Suppressor macrophage treated with lipopolysaccharide for 4 hours (primary cell): ENCODE measurements around the gene GRSF1.
"Not testable (repeated sequence)": the region's sequence is repeated elsewhere in the genome, so short reads cannot be mapped to it uniquely, and the experiment has no call there.

Experiments
- DNase-seq: peaks from one replicate; pipeline ENCODE4 v3.0.0-alpha.2; 2020

Gene GRSF1

DNA sequence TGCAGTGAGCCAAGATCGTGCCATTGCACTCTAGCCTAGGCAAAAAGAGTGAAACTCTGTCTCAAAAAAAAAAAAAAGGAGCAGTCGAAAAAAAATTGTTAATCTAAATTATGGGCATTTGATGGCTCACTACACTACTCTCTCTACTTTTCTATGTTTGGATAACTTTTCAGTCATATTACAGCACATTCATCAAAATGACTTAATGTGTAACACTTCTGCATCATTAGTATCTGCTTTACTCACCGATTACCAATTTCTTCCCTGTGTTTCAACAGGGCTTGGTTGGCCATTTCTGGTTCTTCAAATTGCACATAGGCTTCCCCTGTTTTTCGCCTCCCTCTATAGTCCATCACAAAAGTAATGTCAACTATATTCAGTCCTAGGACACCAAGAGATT lies 8.4 kb downstream of the GRSF1 start:
- no peak for DNase-seq

DNA sequence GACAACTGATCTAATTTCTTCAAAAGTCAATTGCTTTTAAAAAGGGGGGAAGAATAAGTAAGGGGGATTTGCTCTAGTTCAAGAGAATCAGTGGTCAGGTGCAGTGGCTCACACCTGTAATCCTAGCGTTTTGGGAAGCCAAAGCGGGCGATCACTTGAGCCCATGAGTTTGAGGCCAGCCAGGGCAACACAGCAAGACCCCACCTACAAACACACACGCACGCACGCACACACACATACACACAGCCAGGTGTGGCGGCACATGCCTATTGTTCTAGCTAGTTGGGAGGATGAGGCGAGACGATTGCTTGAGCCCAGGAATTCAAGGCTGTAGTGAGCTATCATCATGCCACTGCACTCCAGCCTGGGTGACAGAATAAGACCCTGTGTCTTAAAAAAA lies 9.6 kb downstream of the GRSF1 start:
- no peak for DNase-seq

DNA sequence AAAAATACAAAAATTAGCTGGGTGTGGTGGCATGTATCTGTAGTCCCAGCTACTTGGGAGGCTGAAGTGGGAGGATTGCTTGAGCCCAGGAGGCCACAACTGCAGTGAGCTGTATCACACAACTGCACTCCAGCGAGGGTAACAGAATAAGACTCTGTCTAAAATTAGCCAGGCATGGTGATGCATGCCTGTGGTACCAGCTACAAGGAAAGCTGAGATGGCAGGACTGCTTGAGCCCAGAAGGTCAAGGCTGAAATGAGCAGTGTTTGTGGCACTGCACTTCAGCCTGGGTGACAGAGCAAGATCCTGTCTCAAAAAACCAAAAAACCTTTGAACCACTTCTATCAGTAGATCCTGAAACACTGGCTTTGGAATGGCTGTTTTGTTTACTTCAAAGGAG lies 10.2 kb downstream of the GRSF1 start:
- DNase-seq = no peak

DNA sequence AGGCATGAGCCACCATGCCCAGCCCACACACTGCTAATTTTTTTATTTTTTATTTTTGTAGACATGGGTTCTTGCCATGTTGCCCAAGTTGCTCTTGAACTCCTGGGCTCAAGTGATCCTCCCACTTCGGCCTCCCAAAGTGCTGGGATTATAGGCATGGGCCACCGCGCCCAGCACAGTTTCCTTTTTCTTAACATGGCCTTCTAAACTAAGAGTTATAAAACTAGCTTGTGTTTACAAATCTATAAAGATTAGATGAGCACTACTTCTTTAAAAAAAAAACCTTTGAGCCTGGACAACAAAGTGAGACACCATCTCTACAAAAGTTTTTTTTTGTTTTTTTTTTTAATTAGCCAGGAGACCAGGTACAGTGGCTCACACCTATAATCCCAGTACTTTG lies 10.7 kb downstream of the GRSF1 start:
- DNase-seq = no peak

DNA sequence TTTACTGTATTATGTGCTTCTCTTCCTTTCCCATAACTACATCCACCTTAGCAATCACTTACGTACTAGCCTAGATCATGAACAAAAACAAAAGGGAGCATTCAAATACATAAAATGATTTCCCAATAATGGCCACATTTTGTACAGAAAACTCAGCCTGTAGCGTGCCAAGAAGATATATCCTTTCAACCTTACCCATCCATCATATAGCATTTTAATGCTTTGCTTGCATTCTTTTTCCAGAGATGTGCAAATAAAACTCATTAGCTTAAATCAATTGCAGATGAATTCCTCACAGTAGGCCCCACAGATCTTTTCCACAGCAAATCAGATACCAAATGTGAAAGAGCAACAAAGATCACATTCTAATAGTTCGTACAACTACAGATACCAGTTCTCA lies 20.8 kb downstream of the GRSF1 start:
- no peak for DNase-seq

DNA sequence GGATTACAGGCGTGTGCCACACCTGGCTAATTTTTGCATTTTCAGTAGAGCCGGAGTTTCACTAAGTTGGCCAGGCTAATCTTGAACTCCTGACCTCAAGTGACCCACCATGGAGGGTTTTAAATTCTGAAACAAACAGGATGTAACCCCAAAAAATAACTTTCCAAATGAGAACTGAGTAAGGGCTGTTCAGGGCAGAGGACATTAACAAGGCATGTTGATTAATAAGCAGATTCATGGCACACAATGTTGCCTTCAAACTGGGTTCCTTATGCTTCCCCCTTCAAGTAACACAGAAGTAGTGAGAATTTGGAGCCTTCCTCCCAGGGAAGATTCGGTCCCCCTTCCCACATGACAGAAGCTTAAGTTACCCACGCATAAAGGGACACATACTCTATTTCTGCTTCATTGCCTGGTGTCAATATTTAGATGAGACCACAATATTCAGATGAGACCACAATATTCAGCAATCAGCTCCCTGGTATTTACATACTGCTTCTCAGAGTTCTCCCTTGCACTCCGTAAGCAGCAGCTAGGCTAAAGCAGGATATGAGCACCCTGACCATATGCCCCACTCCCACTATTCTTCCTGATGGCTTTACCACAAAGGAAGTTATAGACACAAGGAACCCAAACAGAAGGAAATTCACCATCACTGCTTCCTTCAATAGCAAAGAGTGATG lies 21.4 kb downstream of the GRSF1 start:
- peak; percentile 35 for DNase-seq

DNA sequence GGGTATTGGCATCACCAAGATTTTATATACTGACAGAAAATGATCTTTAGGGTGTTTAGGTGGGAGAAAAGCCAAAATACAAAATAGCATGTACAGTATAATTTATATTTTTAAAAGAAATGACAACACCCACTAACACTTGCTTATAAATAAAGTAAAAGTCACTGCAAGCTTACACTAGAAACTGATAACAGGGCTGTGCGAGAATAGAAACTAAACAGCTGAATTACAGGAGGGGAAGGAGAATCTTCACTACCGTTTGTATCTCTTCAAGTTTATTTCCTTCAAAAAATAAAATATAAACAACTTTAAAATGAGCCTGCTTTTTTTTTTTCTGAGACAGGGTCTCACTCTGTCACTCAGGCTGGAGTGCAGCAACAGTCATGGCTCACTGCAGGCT lies 22.8 kb downstream of the GRSF1 start:
- no peak for DNase-seq

DNA sequence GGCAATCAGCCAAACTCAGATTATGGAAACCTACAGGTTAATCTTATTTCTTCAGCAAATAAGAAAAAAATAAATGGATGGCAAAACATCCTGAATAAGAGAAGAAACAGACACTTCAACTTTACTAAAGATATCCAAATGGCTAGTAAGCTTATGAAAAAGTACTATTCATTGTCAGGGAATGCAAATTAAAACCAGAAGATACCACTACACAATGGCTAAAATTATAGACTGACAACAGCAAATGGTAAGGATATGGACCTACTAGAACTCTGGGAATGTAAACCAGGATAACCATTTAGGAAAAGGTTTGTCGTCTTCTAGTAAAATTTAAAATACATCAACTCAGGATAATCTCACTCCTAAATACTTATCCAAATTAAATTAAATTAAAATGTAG lies 24.3 kb downstream of the GRSF1 start:
- DNase-seq = no peak

DNA sequence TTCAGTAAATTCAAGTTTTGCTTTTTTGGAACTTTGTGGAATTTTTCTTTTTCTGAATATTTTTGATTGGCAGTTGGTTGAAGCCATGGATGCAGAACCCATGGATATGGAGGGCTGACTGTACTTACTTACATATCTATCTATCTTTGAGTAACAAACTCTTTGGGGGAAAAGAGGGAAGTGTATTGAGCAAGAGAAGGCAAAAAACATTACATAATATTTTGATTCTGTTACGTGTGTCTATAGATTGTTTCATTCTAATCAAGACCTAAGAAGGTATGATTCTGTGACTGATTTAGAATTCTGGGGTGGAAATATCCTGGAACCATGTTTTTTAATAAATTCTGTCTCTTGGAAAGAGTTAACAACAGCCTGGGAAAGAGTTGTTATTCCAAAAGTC lies 31.5 kb downstream of the GRSF1 start:
- peak; percentile 15 for DNase-seq

DNA sequence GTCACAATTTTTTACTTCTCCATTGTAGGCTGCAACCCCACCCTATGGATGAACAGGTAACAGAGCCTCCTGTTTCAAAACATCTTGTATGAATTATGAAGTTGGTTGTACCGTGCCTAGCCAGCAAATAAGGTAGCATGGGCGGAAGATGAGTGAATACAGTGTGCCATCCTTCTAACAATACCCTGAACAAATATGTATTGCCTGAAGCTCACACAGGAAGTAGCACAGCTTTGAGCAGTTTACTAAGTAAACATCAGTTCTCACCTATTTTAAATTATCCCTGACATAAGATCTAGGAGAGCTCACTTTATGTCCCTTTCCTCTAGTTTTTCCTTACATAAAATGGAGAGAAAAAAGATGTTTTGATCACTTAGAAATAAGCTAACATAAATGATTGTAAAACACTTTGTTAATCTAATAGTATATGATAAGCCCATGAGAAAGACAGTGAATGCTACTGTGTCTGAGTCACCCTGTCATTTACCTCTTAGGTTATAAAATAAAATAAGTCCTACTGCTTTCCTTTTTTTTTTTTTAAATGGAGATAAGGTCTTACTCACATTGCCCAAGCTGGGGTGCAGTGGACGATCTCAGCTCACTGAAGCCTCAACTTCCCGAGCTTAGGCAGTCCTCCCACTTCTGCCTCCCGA lies 36.6 kb downstream of the GRSF1 start:
- no peak for DNase-seq

DNA sequence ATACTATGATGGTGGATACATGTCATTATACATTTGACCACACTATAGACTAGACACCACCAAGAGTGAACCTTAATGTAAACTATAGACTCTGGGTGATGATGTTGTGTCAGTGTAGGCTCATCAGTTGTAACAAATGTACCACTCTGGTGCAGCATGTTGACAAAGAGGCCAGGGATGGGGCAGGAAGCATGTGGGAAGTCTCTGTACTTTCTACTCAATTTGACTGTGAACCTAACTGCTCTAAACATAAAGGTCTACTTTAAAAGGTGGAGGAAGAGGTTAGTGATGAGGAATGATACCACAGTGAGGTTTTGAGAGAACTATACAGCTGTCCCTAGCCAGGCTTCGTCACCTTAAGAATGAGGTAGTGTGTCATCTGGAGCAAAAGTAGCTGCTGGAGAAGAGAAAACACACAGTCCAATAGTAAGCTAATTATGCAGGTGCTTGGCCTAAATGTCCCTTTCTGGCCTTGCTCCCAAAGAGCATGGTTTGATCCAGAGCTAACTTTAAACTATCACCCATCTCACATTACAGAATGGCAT lies 38.4 kb downstream of the GRSF1 start:
- DNase-seq = no peak

DNA sequence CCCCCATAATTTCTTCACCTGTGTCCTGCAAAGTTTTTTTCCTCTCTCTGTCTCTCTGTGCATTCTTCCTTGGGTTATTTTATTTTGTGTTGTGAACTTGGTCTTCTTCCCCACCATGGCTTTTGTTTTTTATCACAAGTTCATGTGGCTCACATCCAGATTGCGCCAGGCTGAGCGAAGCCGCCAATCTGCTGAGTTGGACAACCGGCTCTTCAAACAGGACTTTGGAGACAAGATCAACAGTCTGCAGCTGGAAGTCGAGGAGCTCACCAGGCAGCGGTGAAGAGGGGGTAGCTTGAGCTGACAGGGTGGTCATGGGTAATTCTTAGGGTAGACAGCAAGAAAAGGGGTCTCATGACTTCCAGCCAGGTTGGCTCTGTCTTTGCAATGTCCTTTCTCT lies 46.1 kb downstream of the GRSF1 start:
- no peak for DNase-seq

DNA sequence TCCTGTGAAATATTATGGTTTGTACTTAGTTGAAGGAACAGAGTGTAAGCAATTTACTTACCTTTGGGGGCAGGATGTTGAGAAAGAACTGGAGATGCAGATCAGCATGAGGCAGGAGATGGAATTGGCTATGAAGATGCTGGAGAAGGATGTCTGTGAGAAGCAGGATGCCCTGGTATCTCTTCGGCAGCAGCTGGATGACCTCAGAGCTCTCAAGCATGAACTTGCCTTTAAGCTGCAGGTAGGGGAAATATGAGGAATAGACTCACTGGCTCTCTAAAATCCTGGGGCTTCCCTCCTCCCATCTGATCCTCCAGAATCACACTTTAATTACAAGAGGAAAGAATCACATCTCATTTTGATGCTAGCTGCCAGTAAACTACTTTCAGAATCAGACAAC lies 51.0 kb downstream of the GRSF1 start:
- no peak for DNase-seq

DNA sequence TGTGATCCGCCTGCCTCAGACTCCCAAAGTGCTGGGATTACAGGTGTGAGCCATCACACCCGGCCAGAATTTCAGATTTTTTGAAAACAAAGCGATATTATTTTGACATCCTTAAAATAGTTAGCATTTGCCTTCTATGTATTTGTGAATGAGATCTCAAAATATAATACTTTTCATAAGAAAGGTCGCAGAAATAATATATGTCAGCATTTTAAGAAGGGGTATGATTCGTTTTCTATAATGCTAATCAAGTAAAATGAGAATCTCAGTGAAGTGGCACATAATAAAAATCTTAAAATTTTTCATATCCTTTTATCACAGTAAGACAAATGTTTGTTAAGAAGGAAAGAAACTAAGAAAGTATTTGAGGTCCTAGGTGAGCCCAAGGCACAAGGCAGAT lies 52.2 kb downstream of the GRSF1 start:
- DNase-seq = no peak

DNA sequence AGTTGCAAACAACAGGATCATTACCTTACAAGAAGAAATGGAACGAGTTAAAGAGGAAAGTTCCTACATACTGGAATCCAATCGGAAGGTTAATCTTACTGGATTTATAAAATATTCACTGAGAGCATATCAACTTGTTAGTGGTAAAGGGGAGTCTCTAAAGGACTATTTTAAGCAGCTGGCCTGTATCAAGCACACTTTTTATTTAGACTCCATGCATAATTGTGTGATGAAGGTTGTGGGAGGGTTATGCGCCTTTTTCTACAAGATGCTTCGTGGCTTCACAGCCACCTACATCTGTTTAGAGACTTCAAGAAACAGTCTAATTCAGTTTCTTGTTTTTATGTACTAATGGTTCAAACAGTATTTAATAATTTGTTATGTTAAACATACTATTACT lies 56.6 kb downstream of the GRSF1 start:
- DNase-seq = no peak

DNA sequence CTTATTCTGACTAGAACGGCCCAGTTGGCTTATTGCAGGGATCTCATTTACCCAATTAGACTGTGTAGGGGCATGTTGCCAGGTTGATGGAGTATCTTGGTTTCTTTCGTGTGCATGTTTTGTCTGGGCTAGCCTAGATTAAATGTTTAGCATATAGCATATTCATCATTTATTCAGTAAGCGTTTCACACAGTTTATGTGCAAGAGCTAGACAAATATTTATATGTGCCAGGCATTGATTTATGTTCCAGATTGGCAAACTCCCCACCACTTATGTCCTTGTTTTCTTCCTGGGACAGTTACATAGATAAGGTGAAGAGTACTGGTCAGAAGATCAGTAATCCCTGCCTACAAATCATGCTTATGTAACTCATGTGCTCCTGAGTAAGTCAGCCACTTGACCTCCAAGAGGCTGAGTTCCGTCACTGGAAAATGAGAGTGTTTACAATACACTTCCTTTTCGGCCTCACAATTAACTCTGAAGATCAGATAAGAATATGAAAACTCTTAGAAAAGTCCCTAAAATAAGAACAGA lies 60.7 kb downstream of the GRSF1 start:
- DNase-seq = peak; percentile 39

DNA sequence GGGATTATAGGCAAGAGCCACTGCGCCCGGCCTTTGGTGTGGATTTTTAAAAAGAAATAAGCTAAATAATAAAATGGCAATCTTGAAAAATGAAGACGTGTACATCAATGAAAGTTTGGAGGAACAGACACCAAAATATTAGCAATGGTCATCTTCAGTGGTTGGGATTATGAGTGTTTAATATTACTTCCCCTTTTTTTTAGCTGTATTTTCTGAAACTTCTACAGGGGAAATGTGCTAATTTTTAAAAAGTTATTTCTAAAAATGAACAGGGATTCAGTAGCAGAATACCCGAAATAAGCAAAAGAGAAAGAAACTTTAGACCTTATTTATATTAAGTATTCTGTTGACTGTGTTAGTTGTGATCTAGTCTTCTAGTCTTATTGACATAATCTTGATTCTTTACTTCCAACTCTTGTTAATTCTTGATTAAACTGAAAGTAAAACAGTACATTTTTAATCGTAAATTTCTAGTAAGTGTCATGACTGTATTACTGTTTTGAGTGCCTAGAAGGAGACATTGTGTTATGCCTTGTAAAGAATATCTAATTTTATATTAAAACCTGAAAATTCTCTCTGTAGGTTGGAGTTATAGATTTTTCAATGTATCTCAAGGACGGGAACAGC lies 66.6 kb downstream of the GRSF1 start:
- DNase-seq = peak; percentile 50

DNA sequence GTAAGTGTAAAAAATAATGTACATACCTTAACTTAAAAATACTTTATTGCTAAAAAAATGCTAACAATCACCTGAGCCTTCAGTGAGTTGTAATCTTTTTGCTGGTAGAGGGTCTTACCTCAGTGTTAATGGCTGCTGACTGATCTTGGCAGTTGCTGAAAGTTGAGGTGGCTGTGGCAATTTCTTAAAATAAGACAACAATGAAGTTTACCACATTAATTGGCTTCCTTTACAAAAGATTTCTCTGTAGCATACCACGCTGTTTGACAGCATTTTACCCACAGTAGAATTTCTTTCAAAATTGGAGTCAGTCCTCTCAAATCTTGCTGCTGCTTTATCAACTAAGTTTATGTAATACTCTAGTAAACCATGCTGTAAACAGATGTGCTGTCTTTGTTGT lies 70.3 kb downstream of the GRSF1 start:
- DNase-seq = not testable (repeated sequence)

DNA sequence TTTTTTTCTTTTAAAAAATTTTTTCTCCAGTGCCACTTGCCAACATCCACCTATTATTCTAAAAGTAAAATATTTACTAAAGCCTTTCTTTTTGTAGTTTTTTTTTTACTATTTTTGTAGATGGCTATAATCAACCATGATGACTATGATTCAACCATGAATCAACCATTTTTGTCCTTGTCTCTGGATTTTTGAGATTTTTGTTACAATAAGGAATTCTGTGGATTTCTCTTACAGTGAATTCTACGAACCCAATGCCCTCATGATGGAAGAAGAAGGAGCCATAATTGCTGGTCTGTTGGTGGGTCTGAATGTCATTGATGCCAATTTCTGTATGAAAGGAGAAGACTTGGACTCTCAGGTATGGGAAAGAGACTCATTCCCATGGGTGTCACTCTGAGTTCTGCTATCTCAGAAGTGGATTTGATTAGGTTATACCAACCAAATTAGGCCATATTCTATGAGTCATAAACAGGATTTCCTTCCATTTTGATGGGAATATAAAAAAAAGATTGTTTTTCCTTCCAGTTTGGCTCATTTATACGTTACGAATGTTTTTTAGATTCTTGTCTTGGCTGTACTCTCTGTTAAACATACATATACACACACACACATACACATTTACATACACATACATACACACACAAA lies 71.3 kb downstream of the GRSF1 start:
- no peak for DNase-seq
